ENCODE measurements around the gene TMEM144.
A peak's percentile ranks its signal among the peaks of the same experiment; 100 is the strongest.
"Not testable (repeated sequence)": the region's sequence is repeated elsewhere in the genome, so short reads cannot be mapped to it uniquely, and the experiment has no call there.

Gene TMEM144

DNA sequence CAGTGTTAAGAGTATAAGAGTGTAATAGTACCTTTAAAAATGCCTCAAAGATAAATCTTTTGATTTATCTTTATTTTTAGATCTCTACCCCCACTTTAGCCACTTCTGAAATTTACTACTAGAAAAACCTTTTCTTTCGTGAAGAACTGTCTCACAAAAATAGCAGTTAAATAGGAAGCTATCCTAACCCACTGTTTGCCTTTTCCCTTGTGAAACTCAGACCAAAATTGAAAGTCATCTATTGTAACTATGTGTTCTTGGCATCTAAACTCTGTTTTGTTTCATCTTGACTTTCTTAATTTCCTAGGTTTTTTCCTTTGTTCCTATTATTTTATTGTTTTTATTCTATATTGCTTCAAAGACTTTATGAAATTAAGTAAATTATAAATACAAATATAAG, 7.8 kb upstream of the TMEM144 start:
- no peaks in the 10 kb centered on the region for H3K4me1 ChIP-seq (ENCODE audit: insufficient read depth, low read length)
- no peak overlapping the region for H3K9ac ChIP-seq (ENCODE audit: low read depth, low read length)
- H3K36me3 ChIP-seq (ENCODE audit: insufficient read depth, low read length): no peaks in the 10 kb centered on the region
- no peaks in the 10 kb centered on the region for H3K9me3 ChIP-seq (ENCODE audit: control insufficient read depth, insufficient read depth, low read length)

GRCh38 chr4:158203436-158203835, 6.8 kb upstream of the TMEM144 start:
- H3K9ac ChIP-seq (ENCODE audit: low read depth, low read length): no peak overlapping the region
- no peaks in the 10 kb centered on the region for H3K4me1 ChIP-seq (ENCODE audit: insufficient read depth, low read length)
- no peaks in the 10 kb centered on the region for H3K36me3 ChIP-seq (ENCODE audit: insufficient read depth, low read length)
- no peaks in the 10 kb centered on the region for H3K9me3 ChIP-seq (ENCODE audit: control insufficient read depth, insufficient read depth, low read length)

- Histone ChIP-seq H3K9me3 (ENCODE audit: control insufficient read depth, insufficient read depth, low read length) (no peaks in the 10 kb centered on the region), H3K4me1 (ENCODE audit: insufficient read depth, low read length) (no peaks in the 10 kb centered on the region), H3K9ac (ENCODE audit: low read depth, low read length) (no peak overlapping the region), H3K36me3 (ENCODE audit: insufficient read depth, low read length) (no peaks in the 10 kb centered on the region)
Measured at GRCh38 chr4:158203929-158204328, 6.4 kb upstream of the TMEM144 start.

DNA sequence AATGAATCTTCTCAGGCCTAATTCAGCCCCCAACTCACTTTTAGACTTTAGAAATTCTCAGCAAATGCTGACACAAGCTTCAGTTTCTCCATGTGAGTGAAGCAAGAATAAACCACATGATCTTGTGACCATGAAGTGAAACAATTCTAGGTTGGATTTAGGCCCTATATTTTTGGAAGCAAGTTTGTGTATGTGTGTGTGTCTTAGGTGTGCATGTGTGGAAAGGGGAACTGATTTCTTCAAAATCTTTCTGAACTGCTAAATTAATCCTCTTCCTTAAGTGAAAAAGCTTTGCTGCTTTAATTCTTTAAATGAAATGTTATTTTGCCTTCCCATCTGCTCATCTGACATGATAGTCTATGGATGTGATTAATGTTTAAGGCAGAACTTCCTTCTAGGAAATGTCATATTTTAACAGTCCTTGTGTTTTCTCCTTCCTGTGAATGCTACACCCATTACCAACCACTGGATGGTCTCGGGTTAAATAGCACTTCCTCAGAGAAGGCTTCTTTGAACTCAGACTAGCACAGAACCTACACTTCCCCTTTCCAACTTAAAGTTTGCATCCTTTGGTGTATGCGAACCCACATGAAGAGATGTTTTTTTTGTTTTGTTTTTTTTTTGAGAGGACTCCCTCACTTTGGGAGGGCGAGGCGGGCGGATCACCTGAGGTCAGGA, 1.2 kb upstream of the TMEM144 start:
- H3K9ac ChIP-seq (ENCODE audit: low read depth, low read length): no peak overlapping the region
- no peaks in the 10 kb centered on the region for H3K9me3 ChIP-seq (ENCODE audit: control insufficient read depth, insufficient read depth, low read length)
- H3K36me3 ChIP-seq (ENCODE audit: insufficient read depth, low read length): no peaks in the 10 kb centered on the region
- no peaks in the 10 kb centered on the region for H3K4me1 ChIP-seq (ENCODE audit: insufficient read depth, low read length)

- Histone ChIP-seq H3K4me1 (ENCODE audit: insufficient read depth, low read length) (no peaks in the 10 kb centered on the region), H3K9me3 (ENCODE audit: control insufficient read depth, insufficient read depth, low read length) (no peaks in the 10 kb centered on the region), H3K36me3 (ENCODE audit: insufficient read depth, low read length) (no peaks in the 10 kb centered on the region), H3K9ac (ENCODE audit: low read depth, low read length) (0 out of 2 replicates have a peak overlapping the region, but pooled peaks have one; percentile 43)
Measured at GRCh38 chr4:158211222-158211621, 936 bp downstream of the TMEM144 start.

DNA sequence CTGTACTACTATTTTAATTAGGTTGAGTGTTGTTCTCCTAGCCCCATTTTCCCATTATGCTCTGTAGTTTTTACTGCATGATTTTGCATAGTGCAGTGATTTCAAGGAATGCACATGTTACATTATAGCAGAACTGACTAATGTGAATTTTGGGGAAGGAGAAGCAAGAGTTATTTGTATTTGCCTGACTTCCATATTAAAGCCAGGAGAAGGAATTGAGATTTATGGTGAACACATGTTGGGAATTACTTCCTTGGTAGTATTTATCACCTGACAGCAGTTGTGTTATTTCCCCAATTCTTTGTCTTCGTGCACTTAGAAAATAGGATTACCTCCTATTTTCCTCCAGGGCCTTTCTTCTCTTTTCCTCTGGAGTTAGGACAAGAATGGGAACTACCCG, 3.2 kb downstream of the TMEM144 start:
- H3K4me1 ChIP-seq (ENCODE audit: insufficient read depth, low read length): no peaks in the 10 kb centered on the region
- no peaks in the 10 kb centered on the region for H3K36me3 ChIP-seq (ENCODE audit: insufficient read depth, low read length)
- H3K9ac ChIP-seq (ENCODE audit: low read depth, low read length): no peak overlapping the region
- H3K9me3 ChIP-seq (ENCODE audit: control insufficient read depth, insufficient read depth, low read length): no peaks in the 10 kb centered on the region

DNA sequence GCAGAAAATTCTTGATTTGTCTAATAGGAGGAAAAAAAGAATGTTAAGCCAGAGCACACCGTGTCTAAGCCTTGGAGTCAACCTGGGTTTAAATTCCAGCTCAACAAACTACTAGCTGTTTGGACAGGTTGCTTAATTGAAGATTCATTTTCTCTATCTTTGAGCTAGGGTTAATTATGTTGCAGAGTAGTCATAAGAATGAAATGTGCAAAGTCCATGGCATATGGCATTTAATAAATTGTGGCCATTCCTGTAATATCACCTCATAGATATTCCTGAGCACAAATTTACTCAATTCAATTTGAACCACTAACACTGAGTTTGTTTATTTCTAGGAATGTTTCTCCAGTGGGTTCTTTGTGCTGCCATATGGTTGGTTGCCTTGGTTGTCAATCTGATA, 4.6 kb downstream of the TMEM144 start:
- Histone ChIP-seq H3K36me3 (ENCODE audit: insufficient read depth, low read length) (no peaks in the 10 kb centered on the region), H3K9me3 (ENCODE audit: control insufficient read depth, insufficient read depth, low read length) (no peaks in the 10 kb centered on the region), H3K9ac (ENCODE audit: low read depth, low read length) (no peak overlapping the region), H3K4me1 (ENCODE audit: insufficient read depth, low read length) (peaks cover 4% of the 10 kb centered on the region; the same call in 1 of the 2 replicates)

- Histone ChIP-seq H3K4me1 (ENCODE audit: insufficient read depth, low read length) (peaks cover 5% of the 10 kb centered on the region; the same call in 1 of the 2 replicates), H3K9me3 (ENCODE audit: control insufficient read depth, insufficient read depth, low read length) (no peaks in the 10 kb centered on the region), H3K9ac (ENCODE audit: low read depth, low read length) (no peak overlapping the region), H3K36me3 (ENCODE audit: insufficient read depth, low read length) (no peaks in the 10 kb centered on the region; the same call in 1 of the 2 replicates)
Measured at GRCh38 chr4:158217763-158218162, 7.5 kb downstream of the TMEM144 start.

DNA sequence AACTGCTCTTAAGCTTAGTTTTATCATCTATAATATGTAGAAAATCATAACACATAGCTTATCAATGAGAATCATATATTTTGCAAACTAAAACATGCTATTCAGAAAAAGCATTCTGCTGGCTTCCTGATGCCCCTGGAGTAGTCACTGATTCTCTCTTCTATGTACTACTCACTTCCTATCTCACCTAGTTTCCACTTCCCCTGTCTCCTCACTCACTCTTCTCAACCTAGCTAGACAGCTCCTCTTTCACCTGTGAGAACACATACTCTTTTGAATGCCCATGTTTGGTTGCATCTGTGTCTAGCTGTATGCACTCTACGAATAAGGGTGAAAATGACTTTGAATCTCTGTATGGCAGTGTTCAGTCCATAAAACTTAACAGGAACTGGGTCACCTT, 9.3 kb downstream of the TMEM144 start:
- Histone ChIP-seq H3K4me1 (ENCODE audit: insufficient read depth, low read length) (peaks cover 5% of the 10 kb centered on the region; the same call in 1 of the 2 replicates), H3K9ac (ENCODE audit: low read depth, low read length) (no peak overlapping the region), H3K9me3 (ENCODE audit: control insufficient read depth, insufficient read depth, low read length) (no peaks in the 10 kb centered on the region), H3K36me3 (ENCODE audit: insufficient read depth, low read length) (no peaks in the 10 kb centered on the region; the same call in 1 of the 2 replicates)

GRCh38 chr4:158224318-158224717, 14.0 kb downstream of the TMEM144 start:
- H3K36me3 ChIP-seq (ENCODE audit: insufficient read depth, low read length); H3K9ac ChIP-seq (ENCODE audit: low read depth, low read length); H3K4me1 ChIP-seq (ENCODE audit: insufficient read depth, low read length); H3K9me3 ChIP-seq (ENCODE audit: control insufficient read depth, insufficient read depth, low read length): not testable (repeated sequence)

DNA sequence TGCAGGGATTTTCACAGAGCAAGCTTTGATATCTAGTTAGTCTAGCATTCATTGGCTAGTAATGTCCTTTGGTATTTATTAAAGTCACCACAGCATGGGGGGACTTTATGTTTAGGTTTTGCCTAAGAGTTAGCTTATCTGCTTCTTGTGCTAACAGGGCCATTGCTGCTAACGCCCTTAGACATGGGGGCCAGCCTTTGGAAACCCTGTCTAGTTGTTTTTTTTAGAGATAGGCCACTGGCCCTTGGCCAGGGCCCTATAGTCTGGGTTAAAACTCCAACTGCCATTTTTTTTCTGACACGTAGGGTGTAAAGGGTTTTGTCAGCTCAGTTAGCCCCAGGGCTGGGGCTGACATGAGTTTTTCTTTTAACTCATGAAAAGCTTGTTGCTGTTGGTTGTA, 14.7 kb downstream of the TMEM144 start:
- not testable (repeated sequence) for H3K36me3 ChIP-seq (ENCODE audit: insufficient read depth, low read length); H3K4me1 ChIP-seq (ENCODE audit: insufficient read depth, low read length); H3K9ac ChIP-seq (ENCODE audit: low read depth, low read length); H3K9me3 ChIP-seq (ENCODE audit: control insufficient read depth, insufficient read depth, low read length)

- not testable (repeated sequence) for H3K9me3 ChIP-seq (ENCODE audit: control insufficient read depth, insufficient read depth, low read length); H3K4me1 ChIP-seq (ENCODE audit: insufficient read depth, low read length); H3K36me3 ChIP-seq (ENCODE audit: insufficient read depth, low read length); H3K9ac ChIP-seq (ENCODE audit: low read depth, low read length)
Measured at GRCh38 chr4:158227880-158228279, 17.6 kb downstream of the TMEM144 start.

DNA sequence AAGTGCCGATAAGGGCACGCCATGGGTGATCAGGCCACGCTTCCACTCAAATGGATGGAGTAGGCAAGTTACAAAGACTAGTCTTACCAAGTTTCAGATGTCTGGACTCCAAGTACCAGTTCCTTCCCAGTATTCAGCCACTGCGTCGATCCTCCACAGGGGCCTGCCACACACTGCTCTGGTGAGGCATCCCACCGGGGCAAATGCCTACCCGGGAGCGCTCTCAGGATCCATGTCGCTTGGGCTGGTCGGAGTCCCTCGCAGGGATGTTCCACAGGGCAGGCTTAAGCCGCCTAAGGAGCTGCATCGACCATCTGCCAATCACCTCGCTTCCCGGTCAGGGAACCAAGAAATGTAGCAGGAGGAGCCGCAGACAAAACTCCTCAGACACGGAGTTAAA, 18.1 kb downstream of the TMEM144 start:
- H3K9me3 ChIP-seq (ENCODE audit: control insufficient read depth, insufficient read depth, low read length); H3K9ac ChIP-seq (ENCODE audit: low read depth, low read length); H3K4me1 ChIP-seq (ENCODE audit: insufficient read depth, low read length); H3K36me3 ChIP-seq (ENCODE audit: insufficient read depth, low read length): not testable (repeated sequence)

- Histone ChIP-seq H3K9ac (ENCODE audit: low read depth, low read length) (no peak overlapping the region), H3K9me3 (ENCODE audit: control insufficient read depth, insufficient read depth, low read length) (no peaks in the 10 kb centered on the region), H3K36me3 (ENCODE audit: insufficient read depth, low read length) (no peaks in the 10 kb centered on the region)
Measured at GRCh38 chr4:158229768-158230167, 19.5 kb downstream of the TMEM144 start.

DNA sequence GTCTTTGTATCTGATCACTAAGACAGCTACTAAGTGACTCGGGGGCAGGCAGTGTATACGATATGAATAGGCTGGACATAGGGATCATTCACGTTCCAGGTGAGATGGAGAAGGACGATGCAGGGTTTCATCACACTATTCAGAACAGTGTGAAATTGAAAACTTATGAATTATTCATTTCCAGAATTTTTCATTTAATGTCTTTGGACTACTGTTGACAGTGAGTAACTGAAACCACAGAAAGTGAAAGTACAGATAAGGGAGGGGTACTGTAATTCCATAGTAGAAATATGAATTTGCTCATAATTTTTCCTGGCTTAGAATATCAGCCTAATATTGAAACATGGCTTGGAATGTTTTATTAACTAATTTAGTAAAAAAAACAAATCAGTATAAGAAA, 24.4 kb downstream of the TMEM144 start:
- no peaks in the 10 kb centered on the region for H3K4me1 ChIP-seq (ENCODE audit: insufficient read depth, low read length)
- no peaks in the 10 kb centered on the region for H3K9me3 ChIP-seq (ENCODE audit: control insufficient read depth, insufficient read depth, low read length)
- H3K36me3 ChIP-seq (ENCODE audit: insufficient read depth, low read length): no peaks in the 10 kb centered on the region
- no peak overlapping the region for H3K9ac ChIP-seq (ENCODE audit: low read depth, low read length)

More at GRCh38 chr4:158229768-158230167, 19.5 kb downstream of the TMEM144 start:
- no peaks in the 10 kb centered on the region for H3K4me1 ChIP-seq (ENCODE audit: insufficient read depth, low read length)
